Measurements from ENCODE around the gene CEP78.

The CEP78 gene

GRCh38 chr9:78292026-78292425 lies 56.2 kb downstream of the CEP78 start:
- DNase-seq (ENCODE audit: low read depth): no peak
- no peak for TF ChIP-seq CTCF (IDR thresholded peaks at IDR 0.05; ENCODE audit: insufficient read depth, low read depth, low read length, missing control alignments)
- H3K4me3 ChIP-seq (ENCODE audit: low read length): no peak overlapping the region

GRCh38 chr9:78292716-78293497 lies 57.0 kb downstream of the CEP78 start:
- DNase-seq (ENCODE audit: low read depth): no peak
- TF ChIP-seq CTCF (IDR thresholded peaks at IDR 0.05; ENCODE audit: insufficient read depth, low read depth, low read length, missing control alignments): no peak
- no peak overlapping the region for H3K4me3 ChIP-seq (ENCODE audit: low read length)

GRCh38 chr9:78294290-78295176 lies 58.7 kb downstream of the CEP78 start:
- no peak for DNase-seq (ENCODE audit: low read depth)
- no peak for TF ChIP-seq CTCF (IDR thresholded peaks at IDR 0.05; ENCODE audit: insufficient read depth, low read depth, low read length, missing control alignments)
- H3K4me3 ChIP-seq (ENCODE audit: low read length): no peak overlapping the region

- no peak overlapping the region for H3K4me3 ChIP-seq (ENCODE audit: low read length)
- no peak for TF ChIP-seq CTCF (IDR thresholded peaks at IDR 0.05; ENCODE audit: insufficient read depth, low read depth, low read length, missing control alignments)
- no peak for DNase-seq (ENCODE audit: low read depth)
Observed at GRCh38 chr9:78295177-78295575, 59.3 kb downstream of the CEP78 start.

GRCh38 chr9:78295731-78296130 lies 59.9 kb downstream of the CEP78 start:
- no peak for DNase-seq (ENCODE audit: low read depth)
- no peak overlapping the region for H3K4me3 ChIP-seq (ENCODE audit: low read length)
- no peak for TF ChIP-seq CTCF (IDR thresholded peaks at IDR 0.05; ENCODE audit: insufficient read depth, low read depth, low read length, missing control alignments)

GRCh38 chr9:78296201-78296892 lies 60.5 kb downstream of the CEP78 start:
- no peak for TF ChIP-seq CTCF (IDR thresholded peaks at IDR 0.05; ENCODE audit: insufficient read depth, low read depth, low read length, missing control alignments)
- DNase-seq (ENCODE audit: low read depth): peak; percentile 55

More at GRCh38 chr9:78296201-78296892, 60.5 kb downstream of the CEP78 start:
- peak overlapping the region; percentile 86 for H3K4me3 ChIP-seq (ENCODE audit: low read length)

Data from epithelial cell of esophagus (primary cell).